Smooth muscle cell of the brain vasculature (primary cell): ENCODE results near the gene ATPAF1.

Source experiments
- DNase-seq: peaks from one replicate; pipeline ENCODE4 v3.0.0-alpha.2; 2012; ENCODE audit warnings: low read depth, low spot score

The ATPAF1 gene

DNA sequence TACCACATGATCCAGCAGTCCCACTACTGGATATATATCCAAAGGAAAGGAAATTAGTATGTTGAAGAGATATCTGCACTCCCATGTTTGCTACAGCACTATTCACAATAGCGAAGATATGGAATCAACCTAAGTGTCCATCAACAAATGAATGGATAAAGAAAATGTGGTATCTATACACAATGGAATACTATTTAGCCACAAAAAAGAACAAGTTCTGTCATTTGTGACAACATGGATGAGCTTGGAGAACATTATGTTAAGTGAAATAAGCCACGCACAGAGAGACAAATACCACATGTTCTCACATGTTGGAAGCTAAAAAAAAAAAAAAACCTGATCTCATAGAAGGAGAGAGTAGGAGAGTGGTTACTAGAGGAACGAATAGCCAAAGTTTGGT is 17.7 kb downstream of the ATPAF1 start:
- no peak for DNase-seq

DNA sequence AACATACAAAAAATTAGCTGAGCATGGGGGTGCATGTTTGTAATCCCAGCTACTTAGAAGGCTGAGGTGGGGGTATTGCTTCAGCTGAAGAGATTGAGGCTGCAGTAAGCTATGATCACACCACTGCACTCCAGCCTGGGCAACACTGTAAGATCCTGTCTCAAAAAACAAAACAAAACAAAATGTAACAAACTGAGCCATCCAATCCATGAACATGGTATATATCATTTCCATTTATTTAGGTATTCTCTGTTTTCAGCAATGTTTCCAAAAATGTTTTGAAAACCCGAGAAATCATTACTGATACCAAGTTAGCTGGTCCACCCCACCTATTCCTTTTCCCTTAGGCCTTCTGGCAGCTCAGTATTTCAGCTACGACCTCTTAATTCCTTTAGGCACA is 18.4 kb downstream of the ATPAF1 start:
- no peak for DNase-seq

DNA sequence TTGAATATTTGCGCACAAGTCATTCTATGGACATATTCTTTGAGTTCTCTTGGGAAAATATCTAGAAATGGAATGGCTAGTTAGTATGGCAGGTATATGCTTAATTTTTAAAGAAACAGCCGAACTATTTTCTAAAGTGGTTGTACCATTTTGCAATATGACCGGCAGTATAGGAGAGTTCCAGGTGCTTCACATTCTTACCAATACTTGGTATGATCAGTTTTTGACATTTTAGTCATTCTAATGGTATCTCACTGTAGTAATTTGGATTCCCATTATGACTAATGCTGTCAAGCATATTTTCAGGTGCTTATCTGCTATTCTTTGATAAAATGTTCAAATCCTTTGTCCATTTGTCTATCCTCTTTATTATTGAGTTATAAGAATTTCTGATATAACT is 20.6 kb downstream of the ATPAF1 start:
- DNase-seq: no peak

DNA sequence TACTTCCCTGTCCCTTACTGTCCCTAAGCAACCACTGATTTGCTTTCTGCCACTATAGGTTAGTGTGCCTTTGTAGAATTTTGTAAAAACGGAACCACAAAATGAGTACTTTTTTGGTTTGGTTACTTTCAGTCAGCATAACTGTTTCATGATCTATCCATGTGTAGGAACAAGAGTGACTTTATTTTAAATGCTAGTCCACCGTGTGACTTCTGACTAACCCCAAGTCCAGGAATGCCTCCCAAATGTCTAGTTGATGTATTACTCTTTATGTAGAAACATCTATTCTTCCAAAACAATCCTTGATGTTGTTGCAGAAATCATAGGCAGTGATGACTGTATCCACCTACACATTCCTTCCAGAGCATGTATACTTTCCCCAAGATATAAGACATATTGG is 21.3 kb downstream of the ATPAF1 start:
- no peak for DNase-seq

DNA sequence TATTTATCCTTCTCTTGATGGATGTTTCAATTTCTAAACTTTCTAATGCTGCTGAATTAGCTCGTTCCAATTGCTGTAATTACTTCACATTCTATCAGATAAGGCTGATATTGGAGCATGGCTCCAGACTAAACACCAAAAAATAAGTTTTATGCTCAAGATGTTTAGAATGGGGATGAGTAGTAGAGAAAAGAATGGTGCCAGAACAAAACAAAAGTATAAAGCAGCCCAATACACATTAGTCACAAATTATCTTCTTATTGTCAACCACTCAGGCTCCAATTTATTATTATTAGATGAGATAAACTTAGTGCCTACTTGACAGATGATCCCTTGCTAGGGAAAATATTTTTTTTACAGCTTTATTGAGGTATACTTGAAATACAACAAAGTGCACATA is 21.8 kb downstream of the ATPAF1 start:
- no peak for DNase-seq

DNA sequence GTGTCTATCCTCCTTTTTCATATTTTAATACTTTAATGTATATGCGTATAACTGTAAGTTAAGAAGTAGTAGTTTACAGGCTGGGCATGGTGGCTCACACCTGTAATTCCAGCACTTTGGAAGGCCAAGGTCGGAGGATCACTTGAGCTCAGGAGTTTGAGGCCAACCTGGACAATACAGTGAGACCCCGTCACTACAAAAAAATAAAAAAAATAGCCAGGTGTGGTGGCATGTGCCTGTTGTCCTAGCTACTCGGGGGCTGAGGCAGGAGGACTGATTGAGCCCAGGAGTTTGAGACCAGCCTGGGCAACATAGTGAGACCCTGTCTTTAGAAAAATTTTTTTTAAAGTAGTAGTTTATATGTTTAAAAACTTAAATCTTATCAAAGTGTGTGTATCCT is 22.3 kb downstream of the ATPAF1 start:
- no peak for DNase-seq

DNA sequence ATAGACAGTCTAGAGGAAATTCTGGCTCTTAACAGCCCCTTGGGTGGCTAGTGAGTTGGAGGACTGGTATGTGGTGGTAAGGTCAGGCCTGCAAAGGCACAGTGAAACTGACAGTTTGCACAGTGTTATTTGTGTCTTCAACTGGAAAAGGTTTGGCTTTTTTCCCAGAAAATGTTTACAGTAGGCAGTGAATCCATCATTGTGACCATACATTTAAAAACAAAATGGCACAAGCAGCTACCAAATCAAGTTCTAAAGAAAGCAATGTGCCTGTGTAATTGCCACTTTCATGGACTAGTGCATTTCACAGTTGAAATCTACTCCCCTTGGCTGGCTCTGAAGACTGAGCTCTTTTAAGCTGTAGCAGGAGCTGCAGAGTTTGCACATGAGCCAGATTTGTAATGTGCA is 24.8 kb downstream of the ATPAF1 start:
- peak; percentile 45 for DNase-seq

DNA sequence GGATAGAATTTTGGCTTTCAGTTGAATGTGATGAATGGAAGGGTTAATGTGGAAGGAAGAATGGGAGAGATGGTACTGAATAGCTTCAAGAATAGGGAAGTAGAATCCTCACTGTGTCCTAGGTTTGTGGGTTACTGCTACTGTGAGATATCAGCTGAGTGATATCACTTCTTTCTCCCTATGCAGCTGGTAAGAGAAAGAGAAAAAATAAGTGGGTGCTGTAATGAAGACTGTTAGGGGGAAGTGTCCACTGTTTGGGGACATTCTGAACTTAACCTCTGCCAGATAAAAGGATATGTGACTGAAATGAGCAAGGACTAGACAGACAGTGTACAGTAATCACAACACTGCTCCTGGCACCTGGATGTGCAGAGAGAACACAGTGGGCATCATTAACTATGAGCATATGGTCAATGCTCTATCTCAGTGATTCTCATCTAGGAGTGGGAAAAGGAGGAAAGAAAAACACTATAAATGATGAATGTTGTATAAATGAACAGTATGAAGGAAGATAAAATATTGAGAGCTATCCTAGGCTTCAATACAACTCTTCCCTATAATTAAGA is 26.0 kb downstream of the ATPAF1 start:
- DNase-seq: no peak

DNA sequence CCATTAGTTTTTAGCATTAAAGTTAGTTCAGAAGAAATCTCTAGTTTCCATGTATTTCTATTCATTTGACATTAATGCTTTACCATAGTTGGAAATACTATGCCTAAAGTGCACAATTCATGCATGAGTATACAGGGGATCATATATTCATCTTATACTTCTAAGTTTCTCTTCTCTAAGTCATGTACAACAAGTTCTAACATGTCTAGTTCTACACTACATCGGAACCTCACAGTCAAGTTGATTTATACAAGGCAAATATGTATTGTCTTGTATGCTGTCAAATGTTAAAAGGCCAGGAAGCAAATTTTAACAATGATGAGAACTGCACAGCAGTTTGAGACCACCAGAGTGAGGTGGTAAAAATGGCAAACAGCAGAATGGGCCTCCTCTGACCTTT is 28.6 kb downstream of the ATPAF1 start:
- no peak for DNase-seq

DNA sequence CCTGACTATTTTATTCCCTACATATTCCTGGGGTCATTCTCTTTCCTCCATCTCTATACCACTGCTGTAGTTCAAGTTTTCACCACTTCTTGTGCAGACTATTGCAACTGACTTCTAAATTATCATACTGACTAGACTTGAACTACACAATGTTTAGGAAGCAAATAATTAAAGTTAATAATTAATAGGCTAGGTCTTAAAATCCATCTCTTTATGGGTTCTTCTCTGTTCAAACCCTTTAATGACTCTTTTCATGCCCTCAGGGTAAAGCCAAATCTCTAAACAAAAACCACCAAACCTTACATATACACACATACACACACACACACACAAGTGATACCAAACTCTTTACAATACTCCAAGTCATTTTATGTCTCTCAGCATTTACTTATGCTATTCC is 29.2 kb downstream of the ATPAF1 start:
- DNase-seq: no peak

DNA sequence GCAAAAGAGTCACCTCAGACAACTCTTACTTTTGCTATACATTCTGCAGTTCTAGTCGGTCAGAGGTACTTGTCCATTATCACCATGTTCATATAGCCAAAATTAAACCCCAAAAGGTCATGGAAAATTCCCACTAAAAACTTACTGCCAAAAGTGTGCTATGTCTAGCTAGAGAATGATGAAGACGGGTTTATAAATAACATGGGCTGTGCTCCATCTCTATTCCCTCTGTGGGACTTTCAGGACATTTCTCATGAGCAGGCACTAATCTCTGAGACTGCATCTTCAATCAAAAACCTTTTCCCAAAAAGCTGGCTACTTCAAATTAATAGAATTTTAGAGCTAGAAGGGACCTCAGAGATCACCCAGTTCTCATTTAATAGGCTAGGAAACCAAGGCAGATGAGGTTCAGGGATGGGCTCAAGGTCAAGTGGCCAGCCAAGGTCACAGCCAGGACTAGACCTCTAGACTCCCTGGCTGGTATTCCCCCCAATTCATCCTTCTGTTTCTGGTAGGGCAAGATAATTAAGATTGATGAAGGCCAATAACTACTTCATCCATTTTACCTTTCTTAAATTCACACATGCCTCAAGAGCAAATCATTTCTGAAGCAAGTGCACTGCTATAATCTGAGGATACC is 30.6 kb downstream of the ATPAF1 start:
- DNase-seq: no peak

DNA sequence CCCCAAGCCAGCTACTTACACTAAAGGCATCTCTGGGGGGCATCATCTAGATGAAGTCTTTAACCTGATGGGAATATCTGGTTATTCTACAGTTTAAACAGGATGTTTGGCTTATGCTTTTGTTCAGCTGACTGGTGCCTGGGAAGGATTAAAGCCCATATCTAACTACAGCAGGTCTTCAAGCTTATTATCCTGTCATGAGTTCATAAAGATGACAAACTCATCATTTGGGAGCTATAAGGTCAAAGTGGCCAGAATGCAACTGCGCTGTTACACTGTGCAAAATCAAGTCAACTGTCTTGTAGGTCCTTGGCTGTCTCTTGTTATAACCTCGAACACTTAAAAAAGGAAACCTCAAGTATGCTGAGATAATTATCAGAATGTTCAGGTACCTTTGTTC is 33.0 kb downstream of the ATPAF1 start:
- DNase-seq: no peak

DNA sequence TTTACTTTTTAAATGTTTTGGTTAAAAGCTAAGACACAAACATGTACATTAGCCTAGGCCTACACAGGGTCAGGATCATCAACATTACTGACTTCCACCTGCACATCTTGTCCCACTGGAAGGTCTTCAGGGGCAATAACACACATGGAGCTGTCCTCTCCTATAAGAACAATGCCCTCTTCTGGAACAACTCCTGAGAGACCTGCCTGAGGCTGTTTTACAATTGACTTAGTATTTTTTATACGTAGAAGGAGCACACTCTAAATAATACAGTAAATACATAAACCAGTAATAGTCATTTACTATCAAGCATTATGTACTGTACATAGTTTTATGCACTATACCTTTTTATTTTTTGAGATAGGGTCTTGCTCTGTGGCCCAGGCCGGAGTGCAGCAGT is 37.4 kb downstream of the ATPAF1 start:
- no peak for DNase-seq

DNA sequence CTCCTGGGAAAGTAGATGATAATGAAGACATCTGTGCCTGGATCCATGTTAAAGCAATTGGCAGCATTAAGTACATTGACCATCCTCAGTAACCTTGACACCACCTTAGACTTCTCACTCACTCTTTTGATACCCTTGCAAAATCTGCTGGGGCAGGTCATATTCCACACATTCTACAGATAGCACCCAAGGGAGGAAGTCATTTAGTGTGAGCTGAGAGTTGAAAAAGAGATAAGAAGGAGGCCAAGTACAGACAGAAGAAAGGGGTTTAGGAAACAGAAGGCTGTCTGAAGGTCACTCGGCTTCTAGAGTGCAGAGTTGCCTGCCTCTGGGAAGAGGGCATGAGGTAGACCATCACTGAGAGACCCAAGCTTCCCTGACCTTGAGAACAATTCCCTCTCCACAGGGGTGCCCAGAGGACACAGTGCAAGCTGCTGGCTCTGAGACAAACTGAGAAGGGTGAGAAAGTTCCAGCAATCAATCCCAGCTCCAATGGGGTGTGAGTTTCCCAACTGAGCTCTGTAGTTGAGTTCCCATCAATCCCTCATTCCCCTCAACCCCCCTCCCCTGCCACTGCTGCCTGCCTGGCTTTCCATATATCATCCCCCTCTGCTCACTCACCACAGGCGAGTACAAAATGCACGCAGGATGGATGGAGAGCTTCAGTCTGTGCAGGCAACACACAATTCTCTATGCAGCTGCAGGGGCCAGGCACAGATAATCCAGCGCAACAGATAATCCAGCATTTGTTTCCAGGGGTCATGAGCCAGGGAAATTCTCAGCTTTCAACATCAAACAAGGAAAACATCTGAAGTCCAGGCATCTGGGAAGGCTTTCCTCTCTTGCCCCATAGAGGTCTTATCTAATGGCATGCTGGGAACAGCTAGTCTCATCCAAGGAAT is 44.2 kb downstream of the ATPAF1 start:
- no peak for DNase-seq

DNA sequence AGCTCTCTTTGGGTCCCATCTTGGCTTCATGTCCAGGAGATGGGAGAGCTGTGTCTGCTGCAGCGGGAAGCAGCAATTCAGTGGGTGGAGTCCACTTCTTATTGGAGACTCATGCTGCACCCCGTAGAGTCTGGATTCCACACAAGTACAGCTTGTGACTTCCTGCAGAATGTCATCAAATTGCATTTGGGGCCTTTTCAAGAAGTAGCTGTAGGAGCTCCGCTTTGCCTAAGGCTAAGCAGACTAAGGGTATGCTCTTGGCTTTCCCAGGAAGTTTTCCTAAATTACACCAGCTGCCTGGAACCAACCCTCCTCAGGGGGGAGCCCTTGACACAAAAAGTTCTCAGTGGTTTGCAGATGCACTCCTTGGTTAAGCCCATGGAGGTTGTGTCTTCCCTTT is 45.8 kb downstream of the ATPAF1 start:
- DNase-seq: peak; percentile 79

DNA sequence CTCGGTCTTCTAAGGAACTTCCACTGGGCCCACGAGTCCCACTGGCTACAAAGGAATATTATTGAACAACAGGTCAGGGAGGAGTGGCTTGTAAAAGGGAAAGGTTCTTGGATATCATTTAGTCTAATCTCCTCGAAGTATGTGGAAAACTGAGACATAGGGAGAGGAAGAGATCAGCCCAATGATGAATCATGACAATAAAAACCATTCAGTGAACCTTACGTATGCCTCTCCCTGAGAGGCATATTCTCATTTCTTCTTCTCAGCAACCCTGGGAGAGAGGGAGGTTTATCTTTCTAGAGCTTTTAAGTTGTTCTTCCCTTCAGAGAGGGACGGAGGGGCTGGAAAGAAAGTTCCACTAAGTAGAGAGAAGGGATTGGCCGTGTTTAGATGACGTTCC is 46.2 kb downstream of the ATPAF1 start:
- no peak for DNase-seq

DNA sequence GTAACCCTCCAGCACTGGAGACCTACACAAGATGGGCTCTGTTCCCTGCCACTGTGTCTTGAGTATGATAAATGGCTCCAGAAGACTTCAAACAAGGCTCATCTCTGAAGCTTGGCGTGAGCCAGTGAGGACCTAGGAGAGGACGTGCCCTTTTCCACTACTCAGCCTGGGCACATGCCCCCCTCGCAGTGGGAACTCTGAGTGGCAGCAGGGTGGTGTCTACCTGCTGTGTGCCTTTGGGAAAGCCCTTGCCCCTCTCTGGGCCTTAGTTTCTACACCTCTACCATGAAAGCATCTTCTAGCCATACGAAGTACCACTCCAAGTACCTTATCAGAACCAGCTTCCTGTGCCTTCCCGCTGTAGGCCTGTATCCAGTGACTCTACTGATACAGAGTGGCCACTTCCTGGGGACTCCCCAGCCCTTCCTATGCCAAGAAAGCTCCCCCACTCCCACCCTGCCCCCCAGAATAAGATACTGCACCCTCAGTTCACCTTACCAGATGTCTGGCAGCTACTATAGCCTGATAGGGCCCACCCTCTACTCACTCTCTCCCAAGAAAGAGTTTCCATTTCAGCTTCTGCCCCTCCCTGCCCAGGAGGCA is 48.4 kb downstream of the ATPAF1 start:
- no peak for DNase-seq

DNA sequence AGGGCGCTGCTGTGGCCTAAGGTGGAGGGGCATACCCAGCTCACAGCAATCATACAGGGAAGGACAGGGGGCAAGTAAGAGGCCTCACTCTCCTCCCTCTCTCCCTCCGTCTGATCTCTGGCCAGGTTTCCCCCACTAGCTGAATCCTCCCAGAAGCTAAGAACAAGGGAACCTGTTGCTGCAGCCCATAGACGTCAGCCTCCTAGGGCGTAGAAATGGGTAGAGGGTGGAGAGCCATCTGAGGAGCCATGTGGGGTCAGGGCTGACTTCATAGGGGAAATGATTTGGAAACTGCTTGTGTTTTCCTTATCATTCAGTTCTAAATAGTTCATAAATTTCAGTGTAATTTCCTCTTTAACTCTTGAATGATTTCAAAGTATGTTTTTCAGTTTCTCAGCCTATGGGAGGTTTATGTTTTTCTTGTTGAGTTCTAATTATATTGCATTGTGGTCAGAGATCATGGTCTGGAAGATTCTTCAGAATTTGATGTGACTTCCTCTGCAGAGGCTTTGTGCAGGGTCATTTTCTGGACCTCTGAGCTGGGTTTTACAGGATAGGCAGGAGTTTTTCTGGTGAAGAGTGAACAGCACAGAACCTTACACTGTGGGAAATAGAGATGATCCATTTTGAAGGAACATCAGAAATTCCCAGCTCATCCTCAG is 49.3 kb downstream of the ATPAF1 start:
- no peak for DNase-seq

DNA sequence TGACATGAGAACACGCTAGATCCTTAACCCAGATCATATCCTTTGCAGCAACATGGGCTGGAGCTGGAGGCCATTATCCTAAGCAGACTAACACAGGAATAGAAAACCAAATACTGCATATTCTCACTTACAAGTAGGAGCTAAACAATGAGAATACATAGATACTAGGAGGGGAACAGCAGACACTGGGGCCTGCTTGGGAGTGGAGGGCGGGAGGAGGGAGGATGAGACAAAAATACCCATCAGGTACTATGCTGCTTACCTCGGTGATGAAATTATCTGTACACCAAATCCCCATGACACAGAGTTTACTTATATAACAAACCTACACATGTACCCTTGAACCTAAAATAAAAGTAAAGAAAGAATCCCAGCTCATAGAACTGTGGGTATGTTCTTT is 50.3 kb downstream of the ATPAF1 start:
- DNase-seq: no peak

DNA sequence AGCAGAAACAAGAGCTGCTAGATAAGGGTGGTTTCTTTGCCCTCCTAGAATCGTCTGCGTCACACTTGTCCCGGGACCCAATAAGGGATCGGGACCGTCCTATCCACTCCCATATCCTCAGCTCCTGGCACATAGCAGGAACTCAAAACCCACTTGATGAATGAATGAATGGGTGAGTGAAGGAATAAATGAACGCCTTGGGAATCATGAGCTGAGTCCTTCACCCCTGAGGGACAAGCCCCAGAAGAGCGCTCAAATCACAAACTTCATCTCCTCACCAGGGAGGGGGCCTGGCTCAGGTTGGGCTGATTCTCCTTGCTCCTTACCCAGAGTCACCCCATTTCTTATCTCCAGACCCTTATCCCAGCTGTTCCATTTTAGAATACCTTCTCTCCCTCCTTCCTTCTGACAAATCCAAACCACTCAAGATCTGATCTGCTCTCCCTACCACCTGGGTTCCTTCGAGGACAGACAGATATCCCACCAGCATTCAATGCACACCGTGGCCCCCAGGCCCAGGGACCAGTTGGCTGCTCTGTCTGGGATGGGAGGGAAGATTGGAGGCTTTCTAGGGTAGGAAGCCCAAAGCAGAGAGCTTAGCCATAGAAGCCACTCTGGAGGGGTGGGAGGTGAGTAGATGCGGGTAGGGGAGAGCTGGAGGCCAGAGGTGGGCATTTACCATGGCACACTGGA is 50.9 kb downstream of the ATPAF1 start:
- DNase-seq: no peak
